ENCODE results near the gene MAFF.
A peak's percentile ranks its signal among the peaks of the same experiment; 100 is the strongest.
"Not testable (repeated sequence)": the region's sequence is repeated elsewhere in the genome, so short reads cannot be mapped to it uniquely, and the experiment has no call there.

Gene MAFF

DNA sequence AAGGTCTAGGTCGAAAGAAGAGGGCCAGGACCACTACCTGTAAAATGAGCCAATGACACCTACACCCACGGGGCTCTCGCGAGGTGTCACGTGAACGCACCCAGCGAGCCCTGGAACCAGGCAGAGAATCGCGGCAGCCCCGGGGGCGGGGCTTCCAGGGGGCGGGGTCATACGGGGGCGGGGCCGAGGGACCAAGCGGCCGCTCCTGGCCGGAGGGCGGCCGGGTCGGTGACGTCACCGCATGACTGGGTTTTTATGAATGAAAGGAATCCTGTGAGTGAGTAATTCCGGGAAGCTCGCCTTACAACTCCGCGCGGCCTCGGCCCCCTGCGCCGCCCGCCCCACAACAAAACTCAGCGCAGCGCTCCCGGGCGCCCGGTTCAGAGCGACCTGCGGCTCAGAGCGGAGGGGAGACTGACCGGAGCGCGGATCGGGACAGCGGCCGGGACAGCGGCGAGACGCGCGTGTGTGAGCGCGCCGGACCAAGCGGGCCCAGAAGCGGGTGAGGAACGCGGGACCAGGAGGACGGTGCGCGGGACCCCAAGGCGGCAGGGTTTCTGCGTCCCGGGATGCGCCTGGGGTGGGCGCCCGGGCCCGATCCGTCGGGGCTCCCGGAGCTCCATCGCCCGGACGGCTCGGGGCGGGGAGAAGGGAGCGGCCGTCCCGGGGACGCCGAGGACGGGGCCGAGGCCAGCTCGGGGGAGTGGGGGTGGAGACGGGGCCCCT lies at the start of gene MAFF:
Gene MAFF, plus strand, starts transcription at position 284 of the 726 bp plus-strand sequence. CDS start 11,860 bp downstream, outside the sequence.
- DNase-seq (ENCODE audit: low read depth, low spot score) = peak; percentile 99

DNA sequence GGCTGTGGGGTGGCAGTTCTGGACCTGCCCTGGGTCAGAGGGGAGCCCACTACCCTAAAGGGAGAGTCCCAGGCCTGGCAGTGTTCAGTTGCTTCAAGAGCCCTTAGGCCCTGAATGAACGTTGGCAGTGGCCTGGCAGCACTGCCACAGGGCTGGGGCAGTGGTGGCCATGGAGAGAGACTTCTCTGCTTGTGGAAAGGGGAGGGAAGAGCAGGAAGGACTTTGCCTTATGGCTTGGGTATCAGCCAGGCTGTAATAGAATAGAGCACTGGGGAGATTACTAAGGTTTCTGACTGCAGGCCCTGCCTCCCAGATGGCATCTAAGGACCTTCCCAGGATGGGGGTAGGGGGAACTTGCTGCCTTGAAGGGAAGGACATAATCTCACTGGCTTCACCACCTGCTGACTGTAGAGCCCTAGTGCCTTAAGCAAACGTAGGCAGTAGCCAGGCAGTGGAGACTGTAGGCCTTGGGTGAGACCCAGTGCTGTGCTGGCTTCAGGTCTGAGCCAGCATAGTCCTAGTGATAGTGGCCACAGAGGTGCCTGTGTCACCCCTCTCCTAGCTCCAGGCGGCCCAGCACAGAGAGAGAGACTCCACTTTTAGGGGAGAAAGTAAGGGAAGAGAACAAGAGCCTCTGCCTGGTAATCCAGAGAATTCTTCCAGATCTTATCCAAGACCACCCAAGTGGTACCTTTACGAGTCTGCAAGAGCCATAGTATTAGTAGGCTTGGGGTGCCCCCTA lies 47.8 kb upstream of the MAFF start:
- no peak for DNase-seq (ENCODE audit: low read depth, low spot score)

DNA sequence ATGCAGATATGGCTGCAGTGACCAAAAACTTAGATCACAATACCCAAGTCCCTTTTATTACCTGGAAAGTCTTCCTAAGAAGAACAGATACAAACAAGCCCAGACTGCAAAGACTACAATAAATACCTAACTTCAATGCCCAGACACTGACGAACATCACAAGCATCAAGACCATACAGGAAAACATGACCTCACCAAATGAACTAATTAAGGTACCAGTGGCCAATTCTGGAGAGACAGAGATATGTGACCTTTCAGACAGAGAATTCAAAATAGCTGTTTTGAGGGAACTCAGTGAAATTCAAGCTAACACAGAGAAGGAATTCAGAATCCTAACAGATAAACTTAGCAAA lies 47.3 kb upstream of the MAFF start:
- not testable (repeated sequence) for DNase-seq (ENCODE audit: low read depth, low spot score)

DNA sequence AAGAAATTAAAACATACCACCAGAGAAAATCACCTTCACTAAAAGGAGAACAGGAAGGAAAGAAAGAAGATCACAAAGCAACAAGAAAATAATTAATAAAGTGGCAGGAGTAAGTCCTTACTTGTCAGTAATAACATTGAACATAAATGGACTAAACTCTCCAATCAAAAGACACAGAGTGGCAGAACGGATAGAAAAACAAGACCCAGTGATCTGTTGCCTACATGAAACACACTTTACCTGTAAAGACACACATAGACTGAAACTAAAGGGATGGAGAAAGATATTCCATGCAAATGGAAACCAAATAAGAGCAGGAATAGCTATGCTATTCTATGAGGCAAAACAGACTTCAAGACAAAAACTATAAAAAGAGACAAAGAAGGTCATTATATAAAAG lies 46.1 kb upstream of the MAFF start:
- no peak for DNase-seq (ENCODE audit: low read depth, low spot score)

DNA sequence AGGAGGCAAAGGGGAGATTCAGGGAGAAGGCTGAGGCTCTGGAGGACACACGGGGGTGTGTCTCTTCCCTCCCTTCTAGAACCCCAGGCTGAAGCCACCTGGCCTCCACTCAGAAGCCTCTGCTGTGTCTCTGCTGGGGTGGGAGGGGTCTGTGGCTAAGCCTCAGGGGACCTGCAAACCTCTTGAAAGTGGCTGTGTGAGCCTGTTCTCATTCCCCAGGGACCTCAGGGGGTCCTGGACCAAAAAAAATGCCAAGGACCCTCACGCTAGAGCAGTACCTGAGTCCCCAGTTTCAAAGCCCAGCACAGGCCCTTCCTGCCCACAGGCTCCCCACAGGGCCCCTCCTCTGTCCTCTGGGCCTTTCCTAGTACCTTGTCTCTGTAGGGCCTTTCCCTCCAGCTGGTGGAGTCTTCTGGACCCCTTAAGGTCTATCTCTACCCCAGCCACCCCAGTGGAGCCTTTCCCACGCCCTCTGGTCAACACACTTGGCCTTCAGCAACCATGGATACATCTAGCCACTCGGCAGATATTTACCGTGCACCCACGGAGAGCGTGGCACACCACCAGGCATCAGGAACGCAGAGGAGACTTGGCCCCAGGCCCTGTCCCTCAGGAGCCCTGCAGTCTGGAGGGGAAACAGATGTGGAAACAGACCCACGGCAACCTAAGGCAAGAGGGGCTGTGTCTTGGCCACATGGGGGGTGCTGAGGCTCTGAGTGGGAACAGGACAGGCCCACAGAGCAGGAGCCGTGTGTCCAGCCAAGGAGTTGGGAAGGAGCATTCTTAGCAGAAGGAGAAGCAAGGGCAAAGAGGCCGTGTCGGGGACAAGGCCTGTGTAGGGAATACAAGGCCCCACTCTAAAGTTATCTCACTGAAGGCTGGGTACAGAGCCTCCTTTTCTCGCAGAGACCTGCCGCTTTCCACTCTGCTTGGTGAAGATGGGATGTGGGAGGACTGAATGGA lies 38.6 kb upstream of the MAFF start:
- DNase-seq (ENCODE audit: low read depth, low spot score) = no peak

DNA sequence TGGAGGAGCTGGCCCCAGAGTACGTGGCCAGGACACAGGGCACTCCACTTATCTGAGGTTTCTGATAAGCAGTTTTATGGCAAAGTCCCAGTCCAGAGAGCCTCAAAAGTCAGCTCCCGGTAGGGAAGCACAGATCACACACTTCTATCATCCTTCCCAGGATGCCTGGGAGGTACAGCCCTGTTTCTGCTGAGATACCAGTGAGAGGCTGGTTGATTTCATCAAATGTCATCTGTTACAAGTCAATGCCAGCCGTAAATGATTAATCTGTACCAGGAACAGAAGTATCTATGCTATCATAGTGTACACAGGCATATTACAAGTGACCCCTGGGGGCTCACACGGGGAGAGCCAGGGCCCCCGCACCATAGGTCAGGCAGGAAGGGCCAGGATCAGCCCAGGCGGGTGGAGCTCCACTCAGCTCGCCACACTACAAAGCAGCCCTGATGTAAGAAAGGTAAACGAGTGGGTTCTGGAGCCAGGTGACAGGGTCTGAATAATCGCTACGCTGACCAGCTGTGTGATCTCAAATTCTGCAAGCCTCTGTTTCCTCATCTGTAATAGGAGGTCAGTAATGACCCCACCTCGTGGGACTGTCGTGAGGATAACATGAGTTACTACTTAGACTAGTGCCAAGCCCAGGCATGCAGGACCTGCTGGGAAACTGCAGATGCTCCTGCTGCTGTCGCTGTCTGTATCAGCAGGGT lies 37.8 kb upstream of the MAFF start:
- DNase-seq (ENCODE audit: low read depth, low spot score) = no peak

DNA sequence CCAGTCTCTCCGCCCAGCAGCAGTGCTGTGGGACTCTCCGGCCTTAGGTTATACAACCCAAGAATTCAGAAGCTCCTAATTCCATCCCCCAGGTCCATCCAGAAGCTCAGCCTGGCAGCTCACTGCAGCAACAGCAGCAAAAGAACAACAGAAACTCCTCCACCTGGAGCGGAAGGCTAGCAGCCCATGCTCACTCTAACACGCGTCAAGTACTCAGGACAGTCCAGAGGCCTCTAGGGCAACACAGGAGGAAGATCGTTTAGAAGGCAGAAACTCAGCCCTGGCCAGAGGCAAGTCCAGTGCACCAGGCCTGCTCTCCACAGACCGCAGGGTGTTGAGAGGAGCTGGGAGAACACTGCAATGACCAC lies 37.3 kb upstream of the MAFF start:
- DNase-seq (ENCODE audit: low read depth, low spot score) = no peak

DNA sequence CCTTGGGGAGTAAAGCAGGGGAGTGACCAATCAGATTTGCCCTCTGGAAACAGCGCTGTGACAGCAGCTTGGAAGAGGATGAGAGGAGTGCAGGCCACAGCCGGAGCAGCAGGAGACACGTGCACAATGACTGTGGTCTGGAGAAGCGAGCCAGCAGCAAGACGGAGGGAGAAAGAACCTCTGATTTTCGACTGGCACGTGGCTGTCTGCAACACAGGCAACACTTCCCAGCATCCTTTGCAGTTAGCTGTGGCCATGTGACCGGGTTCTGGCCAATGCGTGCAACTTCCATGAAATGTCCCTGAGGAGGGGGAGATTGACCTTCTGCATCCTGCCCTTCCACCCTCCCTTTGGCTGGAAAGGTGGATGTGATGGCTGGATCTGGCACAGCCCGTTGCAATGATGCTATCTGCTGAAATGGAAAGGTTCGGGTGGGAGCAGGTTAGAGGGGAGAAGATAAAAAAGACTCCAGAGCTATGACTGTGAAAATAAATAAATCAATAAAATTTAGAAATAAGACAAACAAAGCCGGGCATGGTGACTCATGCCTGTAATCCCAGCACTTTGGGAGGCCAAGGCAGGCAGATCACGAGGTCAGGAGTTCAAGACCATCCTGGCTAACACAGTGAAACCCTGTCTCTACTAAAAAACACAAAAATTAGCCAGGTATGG lies 35.7 kb upstream of the MAFF start:
- no peak for DNase-seq (ENCODE audit: low read depth, low spot score)

DNA sequence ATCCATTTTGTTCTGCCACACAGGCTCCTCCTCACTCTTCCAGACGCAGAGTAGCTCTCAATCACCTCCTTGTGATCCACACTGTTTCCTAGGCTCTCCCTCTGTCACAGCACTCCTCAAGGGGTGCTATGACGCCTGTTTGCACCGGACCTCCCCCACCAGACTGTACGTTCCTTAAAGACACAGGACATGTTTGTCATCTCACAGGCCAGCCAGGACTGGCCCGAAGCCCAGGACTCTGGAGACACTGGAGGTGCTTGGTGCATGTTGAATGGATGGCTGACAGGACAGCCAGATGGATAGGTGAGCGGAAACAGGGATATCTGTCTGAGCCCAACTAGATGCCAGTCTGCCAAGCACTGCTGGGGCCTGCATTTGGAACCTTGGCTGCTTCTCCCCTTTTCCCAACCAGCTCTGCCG lies 33.8 kb upstream of the MAFF start:
- peak; percentile 37 for DNase-seq (ENCODE audit: low read depth, low spot score)

DNA sequence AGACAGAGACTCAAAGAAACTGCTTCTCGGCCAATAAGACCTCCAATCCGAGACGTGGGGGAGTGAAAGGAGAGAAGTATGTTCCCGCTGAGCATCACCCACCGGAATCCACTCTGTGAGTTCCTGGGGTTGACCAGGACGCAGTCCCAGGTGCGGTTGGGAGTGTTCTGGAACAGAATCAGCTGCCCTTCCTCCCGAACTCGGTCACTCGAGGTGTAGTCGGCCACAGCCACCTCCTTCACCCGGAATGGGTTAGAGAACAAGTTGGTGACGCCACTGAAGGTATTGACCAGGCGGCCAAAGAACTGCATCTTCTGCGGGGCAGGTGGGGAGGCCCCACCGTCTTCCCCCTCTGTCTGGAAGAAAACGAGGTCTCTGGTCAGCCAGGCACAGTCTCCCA lies 32.7 kb upstream of the MAFF start:
- no peak for DNase-seq (ENCODE audit: low read depth, low spot score)

DNA sequence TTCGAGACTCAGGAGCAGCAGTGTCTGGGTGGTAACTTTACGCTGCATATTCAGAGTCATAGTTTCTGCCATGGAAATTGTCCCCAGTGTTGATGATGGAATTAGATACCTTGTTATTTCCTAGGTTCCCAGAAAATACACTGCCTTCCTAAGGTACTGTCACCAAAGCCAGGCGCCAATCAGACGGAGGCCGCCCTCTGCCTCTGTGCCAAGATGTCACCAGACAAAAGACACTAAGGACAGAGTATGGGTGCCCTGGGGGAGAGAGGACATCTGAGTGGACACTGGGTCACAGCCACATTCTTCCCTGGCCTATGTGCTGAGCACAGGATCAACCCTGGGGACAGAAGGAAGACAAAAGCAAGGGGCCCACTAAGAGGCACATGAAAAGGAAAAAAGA lies 31.3 kb upstream of the MAFF start:
- DNase-seq (ENCODE audit: low read depth, low spot score) = no peak

DNA sequence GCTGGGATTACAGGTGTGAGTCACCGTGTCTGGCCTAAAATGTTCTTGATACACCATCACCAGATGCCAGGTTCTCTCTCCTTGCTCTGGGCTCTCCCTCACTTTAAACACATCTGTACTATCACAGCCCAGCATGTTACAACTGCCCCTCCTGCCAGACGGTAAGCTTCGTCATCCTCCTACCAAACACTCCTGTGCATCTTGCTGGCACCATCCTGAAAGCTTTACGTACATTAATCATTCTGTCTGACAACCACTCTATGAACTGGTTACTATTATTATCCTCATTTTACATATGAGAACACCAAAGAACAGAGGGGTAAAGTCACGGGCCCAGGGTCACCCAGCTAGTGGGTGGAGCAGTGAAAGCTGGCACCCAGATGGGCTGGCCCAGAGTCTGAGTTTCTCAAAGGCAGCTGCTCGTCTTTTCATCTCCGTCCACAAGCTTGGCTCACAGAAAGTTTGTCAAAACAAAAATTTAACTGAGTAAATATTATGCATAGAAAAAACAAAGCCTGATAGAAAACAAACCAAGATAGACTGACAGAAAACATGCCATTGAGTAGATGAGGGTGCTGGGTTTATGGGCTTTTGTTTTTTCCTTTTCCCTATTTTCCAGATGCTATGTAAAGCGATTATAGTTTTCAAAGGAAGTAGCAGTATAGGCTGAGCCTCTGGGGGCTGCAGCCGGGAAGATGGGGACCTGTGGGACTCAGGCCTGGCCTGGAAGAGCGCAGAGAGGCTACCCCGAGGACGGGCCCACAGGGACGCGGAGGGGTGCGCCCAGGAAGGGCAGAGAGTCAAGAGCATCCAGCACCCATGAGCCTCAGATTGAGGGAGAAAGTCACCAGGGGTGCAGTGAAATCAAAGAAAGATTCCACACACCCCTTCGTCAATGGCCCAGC lies 29.6 kb upstream of the MAFF start:
- peak; percentile 23 for DNase-seq (ENCODE audit: low read depth, low spot score)

DNA sequence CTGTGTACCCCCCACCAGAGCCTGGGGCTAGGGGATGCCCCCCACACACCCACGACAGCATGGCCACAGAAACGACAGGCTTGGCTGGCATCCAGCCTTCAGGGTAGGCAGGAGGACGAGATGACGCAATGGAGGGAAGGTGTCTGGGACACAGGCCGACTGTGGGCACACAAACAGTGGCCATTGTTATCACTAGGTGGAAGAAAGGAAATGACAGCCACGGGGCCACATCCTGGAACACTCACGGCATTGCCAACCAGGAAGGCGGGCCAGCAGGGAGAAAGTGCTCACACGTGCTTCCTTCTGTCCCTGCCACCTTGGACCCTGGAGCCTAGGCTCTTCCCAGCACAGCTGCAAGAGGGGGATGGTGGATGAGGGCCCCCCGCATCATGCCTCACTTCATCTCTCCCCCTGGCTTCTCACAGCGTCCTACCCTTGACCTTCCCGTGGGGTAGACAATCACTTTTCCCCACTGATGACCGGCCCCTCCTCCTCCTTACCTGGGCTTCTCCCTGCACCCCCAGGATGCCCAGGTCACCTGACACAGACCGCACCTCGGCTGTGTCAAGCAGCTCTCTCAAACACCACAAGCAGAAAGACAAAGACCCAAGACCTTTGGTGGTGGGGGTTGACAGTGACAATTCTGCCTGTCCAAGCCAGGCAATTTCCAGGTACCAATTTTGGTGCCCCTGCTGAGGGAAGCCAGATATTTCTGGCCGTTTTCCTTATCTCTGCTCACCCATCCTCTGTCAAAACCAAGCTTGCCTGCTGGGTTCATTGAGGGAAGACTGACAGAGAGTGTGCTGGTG lies 28.8 kb upstream of the MAFF start:
- peak; percentile 84 for DNase-seq (ENCODE audit: low read depth, low spot score)

DNA sequence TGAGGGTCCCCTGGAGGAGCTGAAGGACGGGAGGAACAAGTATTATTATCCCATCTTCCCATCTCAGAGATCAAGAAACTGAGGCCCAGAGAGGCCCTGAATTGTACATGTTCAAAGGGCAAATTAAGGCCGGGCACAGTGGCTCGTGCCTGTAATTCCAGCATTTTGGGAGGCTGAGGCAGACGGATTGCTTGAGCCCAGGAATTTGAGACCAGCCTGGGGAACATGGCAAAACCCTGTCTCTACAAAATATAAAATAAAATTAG lies 28.2 kb upstream of the MAFF start:
- DNase-seq (ENCODE audit: low read depth, low spot score) = no peak

DNA sequence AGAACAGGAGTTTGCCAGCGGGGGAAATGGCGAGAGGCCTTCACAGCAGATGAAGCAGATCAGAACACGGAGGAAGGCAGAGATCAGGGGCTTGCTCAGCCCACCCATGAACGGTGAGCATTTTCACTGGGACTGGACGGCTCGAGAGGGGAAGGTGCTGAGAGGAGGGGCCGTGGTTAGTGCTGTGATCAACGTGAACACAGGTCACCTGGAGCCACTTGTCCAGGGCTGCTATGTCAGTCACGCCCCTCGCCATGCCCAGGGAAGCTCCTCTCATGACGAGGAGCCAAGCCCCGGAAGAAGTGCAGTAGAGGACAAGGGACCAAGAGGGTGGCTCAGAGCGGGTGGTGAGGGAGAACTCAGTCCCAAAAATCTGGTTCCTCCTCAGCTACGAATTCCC lies 27.2 kb upstream of the MAFF start:
- no peak for DNase-seq (ENCODE audit: low read depth, low spot score)

DNA sequence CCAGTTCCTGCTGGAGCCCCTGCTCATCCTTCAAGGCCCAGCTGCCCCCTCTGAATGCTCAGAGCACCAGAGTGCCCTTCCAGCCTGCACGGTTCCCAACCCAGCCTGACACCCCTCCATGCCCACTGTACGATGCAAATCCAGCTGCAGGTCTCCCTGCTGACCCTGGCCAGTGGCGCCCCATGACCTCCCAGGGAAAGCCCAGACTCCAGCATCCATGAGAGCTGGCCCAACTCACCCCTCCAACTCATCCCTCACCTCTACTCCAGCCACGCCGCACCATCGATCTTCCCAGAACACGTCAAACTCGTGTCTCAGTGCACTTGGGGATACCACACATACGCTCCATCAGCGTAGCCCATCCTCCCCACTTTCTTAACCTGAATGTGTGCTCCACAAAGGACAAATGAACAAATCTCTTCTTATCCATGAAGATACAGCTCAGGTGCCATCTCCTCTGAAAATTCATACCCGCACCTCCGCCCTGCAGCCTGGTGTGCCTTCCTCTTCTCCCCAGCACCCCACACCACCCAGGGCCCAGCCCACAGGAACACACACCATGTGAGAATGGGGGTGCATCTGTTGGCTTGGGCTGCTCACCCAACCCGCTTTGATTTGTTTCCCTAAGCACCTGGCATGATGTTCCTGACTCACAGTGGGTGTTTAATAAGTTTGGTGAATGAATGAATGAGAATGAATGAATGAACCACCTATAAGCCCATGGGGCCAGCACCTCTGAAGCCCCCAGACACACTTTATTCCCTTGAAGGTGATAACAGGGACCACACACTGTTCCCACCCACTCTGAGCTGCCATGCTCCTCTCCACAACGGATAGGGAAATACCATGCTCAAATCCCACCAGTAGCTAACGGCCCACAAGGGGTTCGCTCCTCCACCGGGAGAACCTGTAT lies 26.3 kb upstream of the MAFF start:
- no peak for DNase-seq (ENCODE audit: low read depth, low spot score)

DNA sequence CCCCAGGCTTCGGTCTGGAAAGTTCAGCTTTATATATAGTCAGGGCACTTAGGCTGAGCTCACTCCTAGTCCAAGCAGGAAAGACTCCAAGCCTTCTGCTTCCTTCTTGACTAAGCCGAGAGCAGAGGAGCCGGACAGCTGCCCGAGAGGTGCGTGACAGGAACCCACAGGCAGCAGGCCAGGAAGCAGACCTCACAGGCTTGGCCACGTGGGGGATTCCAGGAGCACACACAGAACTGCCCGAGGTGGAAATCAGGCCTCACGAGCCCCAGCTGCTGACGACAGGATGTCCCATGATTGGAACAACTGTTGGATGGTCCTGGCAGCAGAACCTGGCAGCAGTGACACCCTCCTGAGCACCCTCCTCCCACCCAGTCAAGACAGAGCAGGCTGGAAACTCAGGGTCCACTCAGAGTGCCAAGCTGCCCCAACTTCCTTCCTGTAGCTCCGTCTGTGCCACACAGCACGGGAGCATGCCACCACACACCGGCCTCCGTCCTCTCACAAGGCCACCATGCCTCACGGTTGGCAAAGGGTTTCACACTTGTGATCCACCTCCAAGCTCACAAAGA lies 25.5 kb upstream of the MAFF start:
- peak; percentile 77 for DNase-seq (ENCODE audit: low read depth, low spot score)

DNA sequence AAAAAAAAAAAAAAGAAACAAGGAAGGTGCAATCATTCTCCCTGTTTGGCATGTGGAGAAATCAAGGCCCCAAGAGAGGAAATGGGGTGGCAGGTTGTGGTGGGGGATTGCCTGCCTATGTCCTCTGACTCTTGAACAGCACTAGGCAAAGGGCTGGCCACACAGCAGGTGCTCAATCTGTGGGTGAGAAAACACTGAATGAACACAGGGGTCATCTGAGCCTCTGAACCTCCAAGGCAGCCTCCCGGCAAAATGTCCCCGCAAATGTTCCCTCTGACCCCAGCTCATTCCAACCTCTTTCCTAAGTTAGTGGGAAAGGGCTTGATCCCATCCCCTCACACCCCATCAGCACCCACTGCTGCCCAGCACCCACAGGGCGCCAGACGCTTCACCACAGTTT lies 24.8 kb upstream of the MAFF start:
- DNase-seq (ENCODE audit: low read depth, low spot score) = no peak

Measured in astrocyte of the hippocampus (primary cell).